Cortex of kidney (tissue), 1 donor: Measurements from ENCODE around the gene FOXI1.

ENCODE experiments used
- DNase-seq: peaks from one replicate; lab custom pipeline; 2025; lab: John Stamatoyannopoulos, UW

FOXI1 gene

DNA sequence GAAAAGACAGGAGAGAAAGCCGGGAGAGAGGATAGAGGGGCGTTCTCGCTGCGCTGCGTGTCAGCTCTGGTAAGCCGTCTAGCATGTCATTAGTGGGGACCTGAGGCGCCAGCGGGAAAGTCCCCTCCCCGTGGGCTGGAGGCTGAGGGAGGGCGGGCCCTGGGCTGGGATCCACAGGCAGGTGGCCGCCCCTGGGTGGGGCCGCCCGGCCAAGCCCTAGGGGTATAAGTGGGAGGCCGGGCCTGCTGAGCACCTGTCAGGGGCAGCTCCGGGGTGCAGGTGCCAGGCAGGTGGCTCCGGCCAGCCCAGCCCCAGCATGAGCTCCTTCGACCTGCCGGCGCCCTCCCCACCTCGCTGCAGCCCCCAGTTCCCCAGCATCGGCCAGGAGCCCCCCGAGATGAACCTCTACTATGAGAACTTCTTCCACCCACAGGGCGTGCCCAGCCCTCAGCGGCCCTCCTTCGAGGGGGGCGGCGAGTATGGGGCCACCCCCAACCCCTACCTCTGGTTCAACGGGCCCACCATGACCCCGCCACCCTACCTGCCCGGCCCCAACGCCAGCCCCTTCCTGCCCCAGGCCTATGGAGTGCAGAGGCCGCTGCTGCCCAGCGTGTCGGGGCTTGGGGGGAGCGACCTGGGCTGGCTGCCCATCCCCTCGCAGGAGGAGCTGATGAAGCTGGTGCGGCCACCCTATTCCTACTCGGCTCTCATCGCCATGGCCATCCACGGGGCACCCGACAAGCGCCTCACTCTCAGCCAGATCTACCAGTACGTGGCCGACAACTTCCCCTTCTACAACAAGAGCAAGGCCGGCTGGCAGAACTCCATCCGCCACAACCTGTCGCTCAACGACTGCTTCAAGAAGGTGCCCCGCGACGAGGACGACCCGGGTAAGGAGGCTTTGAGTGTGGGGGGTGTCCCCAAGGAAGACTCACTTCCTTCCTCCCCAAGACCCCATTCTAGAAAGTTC lies at the start of gene FOXI1:
TSS of gene FOXI1 (plus strand) at position 256 of the 970 bp plus-strand sequence. CDS start at position 317, 61 bp downstream.
- DNase-seq: no peak

DNA sequence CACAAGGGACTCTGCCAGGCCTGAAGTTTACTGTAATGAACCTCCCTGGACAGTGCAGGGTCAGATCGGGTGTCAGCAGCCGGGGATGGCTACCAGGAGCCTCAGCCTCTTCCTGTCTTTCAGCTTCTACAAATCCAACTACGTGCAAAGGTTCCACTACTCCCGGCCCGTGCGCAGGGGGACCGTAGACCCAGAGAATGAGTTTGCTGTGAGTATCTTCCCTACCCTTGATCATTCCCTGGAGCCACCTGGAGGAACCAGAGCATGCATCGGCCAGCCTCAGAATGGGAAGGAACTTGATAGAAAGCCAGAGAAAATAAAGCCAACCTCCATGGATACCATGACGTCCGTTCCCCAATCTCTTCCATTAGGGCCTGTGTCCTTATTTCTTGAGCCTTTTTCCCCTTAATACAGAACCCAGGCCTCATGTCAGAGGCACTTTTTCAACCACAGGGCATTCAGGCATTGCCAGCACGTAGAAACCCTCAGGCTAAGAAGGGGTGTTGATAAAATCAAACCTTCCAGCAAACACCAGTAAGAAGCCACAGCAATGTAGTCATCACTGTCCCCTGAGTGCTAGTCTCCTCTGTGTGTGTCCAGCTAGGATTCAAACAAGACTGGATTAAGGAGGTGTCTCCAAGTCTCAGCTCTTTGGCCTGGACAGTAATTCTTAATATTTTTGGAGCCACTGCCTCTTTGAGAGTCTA lies 49.0 kb upstream of the FOXI1 start:
- no peak for DNase-seq

GRCh38 chr5:170057311-170057710 lies 48.4 kb upstream of the FOXI1 start:
- DNase-seq: no peak

DNA sequence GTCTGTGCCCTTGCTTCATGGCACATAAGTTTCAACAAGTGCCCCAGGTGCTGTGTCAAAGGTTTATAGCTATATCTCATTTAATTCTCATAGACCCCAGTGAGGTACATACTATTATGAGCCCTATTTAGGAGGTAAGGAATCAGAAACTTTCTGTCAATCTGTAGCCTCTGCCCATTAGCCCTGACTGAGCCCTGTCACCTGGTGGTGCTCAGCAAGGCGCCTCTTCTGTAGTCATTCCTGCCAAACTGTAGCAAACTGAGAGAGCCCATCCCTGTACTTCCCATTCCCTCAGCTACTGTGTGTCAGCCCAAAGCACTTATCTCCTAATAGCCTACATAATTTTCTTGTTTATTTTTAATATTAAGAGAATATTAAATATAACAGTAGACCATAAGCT lies 46.5 kb upstream of the FOXI1 start:
- no peak for DNase-seq

DNA sequence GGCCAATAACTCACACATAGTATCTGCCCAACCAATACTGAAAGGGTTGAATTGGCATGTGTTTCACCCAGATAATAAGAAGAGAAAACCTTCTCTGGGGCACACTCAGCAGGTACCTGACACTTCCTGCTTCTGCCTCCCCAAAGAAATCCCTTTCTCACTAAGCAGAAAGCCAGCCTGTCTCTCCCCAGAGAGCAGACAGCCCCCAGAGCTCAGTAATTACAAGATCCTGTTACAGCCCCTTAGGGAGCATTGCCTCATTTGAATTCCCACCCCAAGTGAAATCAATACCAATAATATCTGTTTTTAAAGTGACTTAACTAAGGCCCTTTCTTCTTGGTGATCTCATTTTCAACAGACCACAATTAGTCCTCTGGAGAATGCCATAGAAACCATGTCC lies 38.5 kb upstream of the FOXI1 start:
- DNase-seq: no peak

DNA sequence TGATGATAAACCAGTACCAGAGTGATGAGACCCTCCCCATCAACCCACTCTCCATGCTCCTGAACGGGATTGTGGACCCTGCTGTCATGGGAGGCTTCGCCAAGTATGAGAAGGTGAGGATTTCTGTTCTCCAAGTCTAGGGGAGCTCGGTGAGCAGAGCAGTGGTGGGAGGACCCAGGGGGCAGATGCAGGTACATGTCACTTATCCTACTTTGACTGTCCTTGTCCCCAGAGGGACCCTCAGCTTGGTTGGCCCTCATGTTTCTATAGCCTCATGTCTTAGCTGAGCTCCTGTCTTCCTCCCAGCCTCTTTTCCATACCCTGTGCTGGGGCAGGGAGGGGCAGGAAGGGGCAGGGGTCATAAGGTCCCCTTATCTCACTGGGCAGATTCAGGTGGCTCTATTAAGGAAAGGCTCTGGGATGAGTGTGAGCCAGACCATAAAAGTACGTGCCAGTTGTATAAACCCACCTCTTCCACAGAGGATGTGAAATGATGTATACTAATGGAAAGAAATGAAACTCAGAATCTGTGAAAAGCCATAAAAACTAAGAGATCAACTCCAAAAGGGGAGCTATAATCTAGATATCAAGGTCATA lies 38.0 kb upstream of the FOXI1 start:
- DNase-seq: no peak

DNA sequence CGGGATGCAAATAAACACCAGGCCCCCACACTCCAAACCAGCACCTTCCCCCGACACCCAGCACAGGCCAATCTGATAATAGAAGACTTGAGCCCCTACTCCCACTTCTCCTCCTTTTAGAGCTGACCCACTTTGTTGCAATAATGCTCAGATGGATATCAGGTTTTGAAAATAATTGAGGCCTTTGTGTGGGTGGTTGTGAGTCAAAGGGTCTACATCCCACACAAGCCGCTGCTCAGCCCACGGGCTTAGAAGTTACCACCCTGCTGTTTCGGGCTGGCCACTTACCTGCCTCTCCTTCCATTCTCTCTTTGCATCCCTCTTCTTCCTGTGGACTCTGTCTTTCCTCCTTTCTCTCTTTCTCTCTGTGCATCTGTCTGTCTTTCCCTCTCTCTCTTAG lies 36.2 kb upstream of the FOXI1 start:
- no peak for DNase-seq

DNA sequence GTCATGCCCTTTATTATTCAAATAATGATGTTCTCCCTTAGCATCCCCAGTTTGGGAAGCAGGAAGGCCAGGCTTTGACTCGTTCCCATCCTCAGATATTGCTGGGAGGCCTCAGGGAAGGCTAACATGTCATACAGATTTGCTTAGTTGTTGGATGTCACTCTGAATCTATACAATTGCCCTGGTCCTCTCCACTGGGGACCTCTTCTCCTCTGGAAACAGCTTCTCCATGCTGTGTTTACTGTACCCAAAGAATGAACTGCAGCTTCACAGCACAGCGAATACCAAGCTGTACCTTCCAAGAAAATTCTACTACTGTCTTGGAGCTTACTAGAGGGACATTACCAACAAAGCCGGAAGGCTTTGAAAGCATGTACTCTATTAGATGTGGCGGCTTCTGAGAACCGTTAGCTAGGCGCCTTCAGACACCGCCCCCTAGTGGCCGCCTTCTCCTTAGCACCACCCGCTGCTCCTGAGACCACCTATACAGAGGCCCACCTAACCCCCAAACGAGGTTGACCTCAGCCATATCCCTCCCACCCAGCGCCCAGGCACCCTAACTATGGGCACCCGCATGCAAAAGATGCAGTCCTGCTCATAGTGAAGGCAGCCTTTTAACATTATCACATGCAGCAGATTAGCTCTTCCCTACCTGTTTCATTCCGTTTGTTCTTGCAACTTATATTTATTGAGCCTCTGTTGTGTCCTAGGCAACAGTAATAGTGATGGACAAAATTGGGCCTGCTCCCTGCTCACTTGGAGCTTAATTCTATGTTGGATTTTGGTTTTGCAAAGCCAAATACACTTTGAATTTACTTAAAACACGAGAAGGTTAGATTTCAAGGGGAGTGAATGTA lies 34.9 kb upstream of the FOXI1 start:
- DNase-seq: no peak

DNA sequence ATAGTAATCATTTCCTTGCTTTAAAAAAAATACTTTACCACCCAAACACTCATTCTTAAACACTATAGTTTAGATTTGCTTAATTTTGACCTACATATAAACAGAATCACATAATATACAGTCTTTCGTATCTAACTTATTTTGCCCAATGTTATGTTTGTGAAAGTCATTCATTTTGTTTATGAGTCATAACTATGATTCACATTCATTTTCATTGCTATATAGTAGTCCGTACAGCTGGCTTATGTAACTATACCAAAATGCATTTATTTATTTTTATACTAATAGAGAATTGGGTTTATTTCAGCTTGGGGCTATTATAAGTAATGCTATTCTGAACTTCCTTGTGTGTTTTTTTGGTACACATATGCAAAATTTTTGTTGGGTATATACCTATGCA lies 33.9 kb upstream of the FOXI1 start:
- DNase-seq: no peak

- no peak for DNase-seq
These were observed 30.0 kb upstream of the FOXI1 start for GRCh38 chr5:170075696-170076095.

GRCh38 chr5:170076211-170076610 lies 29.5 kb upstream of the FOXI1 start:
- DNase-seq: no peak

GRCh38 chr5:170076739-170077138 lies 29.0 kb upstream of the FOXI1 start:
- no peak for DNase-seq

- DNase-seq: no peak
These were observed 28.2 kb upstream of the FOXI1 start for GRCh38 chr5:170077526-170077925.

DNA sequence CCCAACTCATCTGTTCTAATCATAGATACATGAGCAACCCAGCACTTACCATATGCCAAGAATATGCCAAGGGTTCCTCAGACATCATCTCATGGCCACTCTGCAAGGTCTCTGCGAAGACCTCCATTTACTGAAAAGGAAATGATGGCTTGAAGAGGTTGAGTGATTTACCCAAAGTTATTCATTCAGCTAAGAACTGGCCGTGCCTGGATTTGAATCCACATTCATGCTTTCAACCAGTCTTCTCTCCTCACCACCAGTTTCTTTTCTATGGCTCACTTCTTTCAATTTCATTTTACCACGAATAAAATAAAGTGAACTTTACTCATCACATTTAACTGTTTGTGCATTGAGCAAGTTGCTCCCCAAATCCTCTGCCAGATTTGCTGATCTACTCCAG lies 27.2 kb upstream of the FOXI1 start:
- no peak for DNase-seq

DNA sequence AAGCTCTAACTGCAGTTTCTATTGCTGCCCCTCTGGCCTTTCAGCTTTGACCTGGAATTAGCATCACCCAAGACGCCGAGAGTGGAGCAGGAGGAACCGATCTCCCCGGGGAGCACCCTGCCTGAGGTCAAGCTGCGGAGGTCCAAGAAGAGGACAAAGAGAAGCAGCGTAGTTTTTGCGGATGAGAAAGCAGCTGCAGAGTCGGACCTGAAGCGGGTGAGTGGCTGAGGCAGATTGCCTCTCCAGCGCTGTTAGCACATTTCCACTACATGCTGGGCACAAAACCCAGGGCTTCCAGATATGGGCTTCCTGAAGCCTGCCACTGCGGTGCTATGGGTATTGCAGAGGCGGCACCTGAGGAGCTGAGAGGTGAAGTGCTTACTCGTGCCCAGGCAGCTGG lies 26.8 kb upstream of the FOXI1 start:
- DNase-seq: no peak

- no peak for DNase-seq
These were observed 25.5 kb upstream of the FOXI1 start for GRCh38 chr5:170080217-170080616.

- DNase-seq: no peak
These were observed 24.8 kb upstream of the FOXI1 start for GRCh38 chr5:170080786-170081445.

- DNase-seq: no peak
These were observed 24.1 kb upstream of the FOXI1 start for GRCh38 chr5:170081616-170082015.

DNA sequence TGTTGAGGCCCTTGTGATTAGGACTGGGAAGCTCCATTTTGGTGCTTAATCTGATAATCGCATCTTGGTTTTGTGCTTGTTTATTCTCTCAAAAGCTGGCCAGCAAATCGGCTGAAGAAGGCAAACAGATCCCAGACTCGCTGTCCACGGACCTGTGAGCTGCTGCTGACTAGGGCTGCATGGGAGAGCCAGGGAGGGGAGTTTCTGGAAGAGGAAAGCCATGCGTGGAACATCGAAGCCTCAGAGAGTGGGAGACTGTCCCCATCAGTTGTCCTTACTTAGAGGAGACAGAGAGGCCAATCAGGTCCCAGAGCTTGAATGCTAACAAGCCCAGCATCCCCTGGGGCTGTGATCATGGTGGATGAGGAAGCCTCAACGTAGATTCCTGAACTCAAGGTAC lies 23.0 kb upstream of the FOXI1 start:
- no peak for DNase-seq

DNA sequence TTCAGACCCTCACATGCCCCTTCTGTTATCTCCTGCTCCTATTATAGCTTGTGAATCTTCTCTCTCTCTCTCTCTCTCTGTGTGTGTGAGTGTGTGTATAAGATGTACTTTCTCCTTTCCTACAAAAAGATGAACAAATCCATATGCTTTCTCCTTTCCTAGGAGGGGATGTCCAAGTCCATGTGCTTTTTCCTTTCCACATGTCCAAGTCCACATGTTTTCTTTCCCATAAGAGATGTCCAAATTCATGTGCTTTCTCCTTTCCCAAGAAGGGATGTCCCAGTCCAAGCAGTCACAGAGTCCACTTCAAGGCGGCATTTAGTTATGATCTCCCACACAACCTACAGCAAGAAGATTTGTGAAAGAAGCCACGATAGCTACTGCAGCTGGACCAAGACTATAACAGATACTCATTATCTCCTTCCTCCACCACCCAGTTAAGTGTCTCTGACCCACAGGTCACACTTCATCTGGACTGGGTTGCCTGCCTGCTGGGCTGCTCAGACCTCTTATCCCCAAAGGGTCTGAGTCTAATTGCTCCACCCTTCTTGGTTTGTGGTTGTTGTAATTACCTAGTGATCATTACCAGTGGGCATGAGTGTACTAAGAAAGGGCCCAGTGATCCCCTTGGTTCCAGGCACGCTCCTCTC lies 18.4 kb upstream of the FOXI1 start:
- no peak for DNase-seq
